GM04503 (cell line): Measurements from ENCODE around the gene SP7.
"Not testable (repeated sequence)": the region's sequence is repeated elsewhere in the genome, so short reads cannot be mapped to it uniquely, and the experiment has no call there.

Experiments
- DNase-seq: peaks from one replicate; pipeline ENCODE4 v3.0.0-alpha.2; 2012; ENCODE audit warnings: low read depth

SP7 gene

GRCh38 chr12:53346491-53346890, 10.3 kb upstream of the SP7 start:
- no peak for DNase-seq

GRCh38 chr12:53345486-53346188, 9.5 kb upstream of the SP7 start:
- peak; percentile 31 for DNase-seq

- DNase-seq: peak; percentile 31
Observed at GRCh38 chr12:53344824-53345485, 8.8 kb upstream of the SP7 start.

GRCh38 chr12:53344487-53344823, 8.3 kb upstream of the SP7 start:
- no peak for DNase-seq

GRCh38 chr12:53343969-53344368, 7.8 kb upstream of the SP7 start:
- DNase-seq: no peak

GRCh38 chr12:53343449-53343848, 7.3 kb upstream of the SP7 start:
- no peak for DNase-seq

GRCh38 chr12:53340398-53340797, 4.2 kb upstream of the SP7 start:
- DNase-seq: no peak

- no peak for DNase-seq
Observed at GRCh38 chr12:53338916-53339315, 2.8 kb upstream of the SP7 start.

GRCh38 chr12:53338017-53338416, 1.9 kb upstream of the SP7 start:
- no peak for DNase-seq

- no peak for DNase-seq
Observed at GRCh38 chr12:53334822-53335221, 1.3 kb downstream of the SP7 start.

GRCh38 chr12:53333845-53334244, 2.3 kb downstream of the SP7 start:
- DNase-seq: no peak

- DNase-seq: no peak
Observed at GRCh38 chr12:53333289-53333688, 2.9 kb downstream of the SP7 start.

- DNase-seq: no peak
Observed at GRCh38 chr12:53332744-53333143, 3.4 kb downstream of the SP7 start.

GRCh38 chr12:53332339-53332738, 3.8 kb downstream of the SP7 start:
- not testable (repeated sequence) for DNase-seq

GRCh38 chr12:53330671-53331070, 5.5 kb downstream of the SP7 start:
- no peak for DNase-seq

GRCh38 chr12:53328043-53328435, 8.1 kb downstream of the SP7 start:
- no peak for DNase-seq

- no peak for DNase-seq
Observed at GRCh38 chr12:53327435-53328042, 8.6 kb downstream of the SP7 start.

- no peak for DNase-seq
Observed at GRCh38 chr12:53326460-53327185, 9.5 kb downstream of the SP7 start.

GRCh38 chr12:53325511-53326061, 10.6 kb downstream of the SP7 start:
- no peak for DNase-seq

GRCh38 chr12:53324779-53325510, 11.2 kb downstream of the SP7 start:
- DNase-seq: peak; percentile 61

- no peak for DNase-seq
Observed at GRCh38 chr12:53324113-53324778, 11.9 kb downstream of the SP7 start.
